HepG2 (cell line): ENCODE results near the gene ABHD4. TPM values are rescaled to one million over a fixed set of nuclear protein-coding genes. Genes with fewer than 3 reads are reported as not detected.

Source experiments
- ATAC-seq: fragments of 200-7000 bp; cut with Tn5 transposase; 3 replicates; pipeline ENCODE4 v1.9.1; 2020; ENCODE audit warnings: mild to moderate bottlenecking, moderate library complexity
- BruUV-seq: library from RNA; stranded (reverse); fragments of 400-500 nt; replicated peaks from 2 replicates; lab custom pipeline; 2021; lab: Mats Ljungman, UMichigan
- CTCF ChIA-PET: fragments of 300-600 bp; formaldehyde crosslinking; extraction: SDS; loops from one replicate; lab custom pipeline; 2021; ENCODE audit warnings: low total read pairs, inconsistent platforms, low intra/inter-chr PET ratio; lab: Yijun Ruan, JAX
- POLR2A ChIA-PET: fragments of 350-600 bp; sonication (Branson Sonifier 250); formaldehyde crosslinking; loops from one replicate; lab custom pipeline; 2020; ENCODE audit warnings: antibody characterized with exemption, inconsistent platforms; lab: Yijun Ruan, JAX
- DNase-seq: peaks from one replicate; pipeline ENCODE4 v3.0.0-alpha.2; 2015; ENCODE audit warnings: low spot score
- FAIRE-seq: peaks from 3 replicates; lab custom pipeline; 2011; peaks lifted over from hg19 to GRCh38; lab: Jason Lieb, UNC
- H2AFZ ChIP-seq: one replicate; pipeline ENCODE4 v1.6.1; 2011; ENCODE audit warnings: low read length, inconsistent platforms
- H3K27ac ChIP-seq: fragments of 300-600 bp; 3 replicates; pipeline ENCODE4 v1.8.0; 2011; ENCODE audit warnings: mixed run types, mild to moderate bottlenecking, mixed read lengths, low read length, inconsistent platforms; ENCODE audit not compliant: insufficient read depth; ENCODE audit errors: extremely low read length
- H3K27me3 ChIP-seq, 2 experiments: fragments of 200-600 bp in 1 of 2; 2 replicates in 1 of 2; 3 replicates in 1 of 2; pipeline versions ENCODE4 v1.6.0 to v1.8.0; 2011; ENCODE audit warnings: low read length in 2 of 2, mild to moderate bottlenecking in 2 of 2, moderate library complexity in 2 of 2, inconsistent platforms in 1 of 2; ENCODE audit not compliant: insufficient read depth in 2 of 2, control insufficient read depth in 1 of 2
- H3K36me3 ChIP-seq, 2 experiments: fragments of 200-600 bp in 1 of 2; replicated peaks in 1 of 2; 2 replicates in 1 of 2; 3 replicates in 1 of 2; pipeline versions ENCODE4 v1.5.1 to v1.8.0; 2011; ENCODE audit warnings: low read length in 2 of 2, inconsistent platforms in 1 of 2; ENCODE audit not compliant: insufficient read depth in 2 of 2, control insufficient read depth in 1 of 2
- H3K4me1 ChIP-seq: 2 replicates; pipeline ENCODE4 v1.5.1; 2012; ENCODE audit warnings: low read length, inconsistent platforms; ENCODE audit not compliant: insufficient read depth
- H3K4me2 ChIP-seq: 2 replicates; pipeline ENCODE4 v1.6.0; 2011; ENCODE audit warnings: low read depth, low read length, inconsistent platforms
- H3K4me3 ChIP-seq, 3 experiments: fragments of 200-600 bp in 1 of 3; sonication (generic), shearing (Covaris generic) in 1 of 3; replicated peaks in 1 of 3; 2 replicates each; pipeline ENCODE4 v1.5.1; 2011 to 2016; ENCODE audit warnings: low read length in 3 of 3, inconsistent platforms in 2 of 3, low read depth in 2 of 3, mild to moderate bottlenecking in 2 of 3, control low read depth in 1 of 3, mixed read lengths in 1 of 3; ENCODE audit not compliant: insufficient read depth in 1 of 3
- H3K79me2 ChIP-seq: one replicate; pipeline ENCODE4 v1.6.1; 2011; ENCODE audit warnings: low read length, inconsistent platforms; ENCODE audit not compliant: insufficient read depth
- H3K9ac ChIP-seq: 2 replicates; pipeline ENCODE4 v1.6.0; 2011; ENCODE audit warnings: mild to moderate bottlenecking, low read depth, low read length, inconsistent platforms; ENCODE audit not compliant: insufficient read depth
- H3K9me3 ChIP-seq: 2 replicates; pipeline ENCODE4 v1.5.1; 2012; ENCODE audit warnings: mild to moderate bottlenecking, low read length
- H4K20me1 ChIP-seq: 2 replicates; pipeline ENCODE4 v1.6.0; 2011; ENCODE audit warnings: inconsistent platforms, mild to moderate bottlenecking, low read length, moderate library complexity; ENCODE audit not compliant: insufficient read depth
- FOSL2 ChIP-seq: sonication (generic); formaldehyde crosslinking; IDR thresholded peaks from 2 replicates; pipeline ENCODE4 v1.4.0; 2020; ENCODE audit warnings: missing genetic modification reagents
- GZF1 ChIP-seq: sonication (generic); formaldehyde crosslinking; IDR thresholded peaks from 2 replicates; pipeline ENCODE4 v1.5.1; 2020; ENCODE audit warnings: mild to moderate bottlenecking, missing genetic modification reagents
- HCFC1 ChIP-seq: fragments of 150-350 bp; IDR thresholded peaks from 2 replicates; pipeline ENCODE4 v1.6.1; 2014; ENCODE audit warnings: low read depth, low read length
- KLF11 ChIP-seq: IDR thresholded peaks from 2 replicates; pipeline ENCODE4 v1.6.1; 2016; ENCODE audit warnings: missing compliant biosample characterization
- NFKBIZ ChIP-seq: IDR thresholded peaks from 2 replicates; pipeline ENCODE4 v1.6.1; 2018; ENCODE audit warnings: missing genetic modification reagents, missing compliant biosample characterization
- PCBP2 ChIP-seq: fragments of 200-400 bp; formaldehyde crosslinking; optimal IDR thresholded peaks from 2 replicates; pipeline ENCODE3; 2018; ENCODE audit warnings: low read length, low read depth; ENCODE audit not compliant: poor library complexity, severe bottlenecking
- REL ChIP-seq: sonication (generic); formaldehyde crosslinking; conservative IDR thresholded peaks from 2 replicates; pipeline ENCODE4 v1.8.0; 2022; ENCODE audit warnings: mild to moderate bottlenecking, missing genetic modification reagents, moderate library complexity
- SMC3 ChIP-seq: IDR thresholded peaks from 2 replicates; pipeline ENCODE4 v1.6.1; 2011; ENCODE audit warnings: low read length, improper control_type of control experiment
- ZNF350 ChIP-seq: sonication (generic); formaldehyde crosslinking; IDR thresholded peaks from 2 replicates; pipeline ENCODE4 v1.4.0; 2020; ENCODE audit warnings: mild to moderate bottlenecking, low read depth, missing genetic modification reagents, borderline replicate concordance
- ZNF446 ChIP-seq: sonication (generic); formaldehyde crosslinking; IDR thresholded peaks from 2 replicates; pipeline ENCODE4 v1.5.0; 2020; ENCODE audit warnings: mild to moderate bottlenecking, missing genetic modification reagents
- ZNF496 ChIP-seq: sonication (generic); formaldehyde crosslinking; IDR thresholded peaks from 2 replicates; pipeline ENCODE4 v1.8.1; 2023; ENCODE audit warnings: mild to moderate bottlenecking, moderate library complexity, missing genetic modification reagents; ENCODE audit not compliant: insufficient replicate concordance
- ZNF83 ChIP-seq: sonication (generic); formaldehyde crosslinking; IDR thresholded peaks from 2 replicates; pipeline ENCODE4 v1.4.0; 2020; ENCODE audit warnings: missing genetic modification reagents, mild to moderate bottlenecking, borderline replicate concordance
- WGBS: methylation state at CpG from one replicate; pipeline ENCODE4 v1.1.6; 2017; ENCODE audit warnings: low lambda C conversion rate; 5-methylcytosine and 5-hydroxymethylcytosine counted together
- in situ Hi-C: cut with HindIII; loops from 2 replicates; pipeline ENCODE4 v1.10.0; 2017; ENCODE audit warnings: low pct_unique_long_range_greater_than_20kb; ENCODE audit not compliant: extremely low pct_ligation_motif_present
- intact Hi-C: fragments of 100-400 bp; cut with micrococcal nuclease; formaldehyde crosslinking; loops from one replicate; pipeline ENCODE4 v1.10.0; 2022; ENCODE audit not compliant: unreplicated experiment
- polyA plus RNA-seq, 8 experiments: library from polyadenylated mRNA; depleted of rRNA in 3 of 8; stranded (reverse) in 7 of 8; unstranded in 1 of 8; fragments of >200 nt; fragmentation: Illumina TruSeq in 4 of 8; extraction: Trizol in 4 of 8; gene quantifications; 2 replicates each; pipeline versions ENCODE4 v1.2.1 to v1.2.3, GENCODE V29; 2011 to 2016; ENCODE audit warnings: low read depth in 4 of 8, missing spikeins in 1 of 8, mixed read lengths in 1 of 8; ENCODE audit not compliant: insufficient read depth in 1 of 8
- total RNA-seq, 5 experiments: library from RNA; depleted of rRNA; stranded (reverse); fragments of >200 nt; fragmentation: Illumina TruSeq; extraction: Trizol; gene quantifications; 2 replicates each; pipeline ENCODE4 v1.2.3, GENCODE V29; 2016; ENCODE audit warnings: low read depth in 1 of 5
- TF ChIP-seq, protein P1 (sequence below): sonication (generic); formaldehyde crosslinking; IDR thresholded peaks from 2 replicates; pipeline ENCODE4 v1.8.1; 2023; ENCODE audit warnings: mild to moderate bottlenecking, missing genetic modification reagents
- TF ChIP-seq, protein P2 (sequence below): sonication (generic); formaldehyde crosslinking; IDR thresholded peaks from 2 replicates; pipeline ENCODE4 v1.4.0; 2020; ENCODE audit warnings: missing genetic modification reagents
- TF ChIP-seq, protein P3 (sequence below): sonication (generic); formaldehyde crosslinking; IDR thresholded peaks from 2 replicates; pipeline ENCODE4 v1.5.1; 2020; ENCODE audit warnings: mild to moderate bottlenecking, missing genetic modification reagents, borderline replicate concordance

Gene ABHD4
- total and polyA plus RNA-seq, 2 of the 13 experiments (the other 11 are each of a cell fraction or from before 2014, with no cell fraction given): 16.1 to 47.5 TPM

DNA sequence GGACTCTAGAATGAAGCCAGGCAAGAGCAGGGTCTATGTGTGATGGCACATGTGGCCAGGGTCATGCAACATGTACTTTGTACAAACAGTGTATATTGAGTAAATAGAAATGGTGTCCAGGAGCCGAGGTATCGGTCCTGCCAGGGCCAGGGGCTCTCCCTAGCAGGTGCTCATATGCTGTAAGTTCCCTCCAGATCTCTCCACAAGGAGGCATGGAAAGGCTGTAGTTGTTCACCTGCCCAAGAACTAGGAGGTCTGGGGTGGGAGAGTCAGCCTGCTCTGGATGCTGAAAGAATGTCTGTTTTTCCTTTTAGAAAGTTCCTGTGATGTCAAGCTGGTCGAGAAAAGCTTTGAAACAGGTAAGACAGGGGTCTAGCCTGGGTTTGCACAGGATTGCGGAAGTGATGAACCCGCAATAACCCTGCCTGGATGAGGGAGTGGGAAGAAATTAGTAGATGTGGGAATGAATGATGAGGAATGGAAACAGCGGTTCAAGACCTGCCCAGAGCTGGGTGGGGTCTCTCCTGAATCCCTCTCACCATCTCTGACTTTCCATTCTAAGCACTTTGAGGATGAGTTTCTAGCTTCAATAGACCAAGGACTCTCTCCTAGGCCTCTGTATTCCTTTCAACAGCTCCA, 48.7 kb upstream of the ABHD4 start (continued):
- TF ChIP-seq, protein P1, sequence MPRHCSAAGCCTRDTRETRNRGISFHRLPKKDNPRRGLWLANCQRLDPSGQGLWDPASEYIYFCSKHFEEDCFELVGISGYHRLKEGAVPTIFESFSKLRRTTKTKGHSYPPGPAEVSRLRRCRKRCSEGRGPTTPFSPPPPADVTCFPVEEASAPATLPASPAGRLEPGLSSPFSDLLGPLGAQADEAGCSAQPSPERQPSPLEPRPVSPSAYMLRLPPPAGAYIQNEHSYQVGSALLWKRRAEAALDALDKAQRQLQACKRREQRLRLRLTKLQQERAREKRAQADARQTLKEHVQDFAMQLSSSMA (CRISPR knock-in tag): 0 out of 2 replicates have a peak, but pooled peaks have one; percentile 26
- TF ChIP-seq FOSL2 (CRISPR knock-in tag): no peak
- TF ChIP-seq ZNF350 (CRISPR knock-in tag): peak; percentile 42; the same call in 1 of the 2 replicates
- TF ChIP-seq REL: no peak
- TF ChIP-seq, protein P2, sequence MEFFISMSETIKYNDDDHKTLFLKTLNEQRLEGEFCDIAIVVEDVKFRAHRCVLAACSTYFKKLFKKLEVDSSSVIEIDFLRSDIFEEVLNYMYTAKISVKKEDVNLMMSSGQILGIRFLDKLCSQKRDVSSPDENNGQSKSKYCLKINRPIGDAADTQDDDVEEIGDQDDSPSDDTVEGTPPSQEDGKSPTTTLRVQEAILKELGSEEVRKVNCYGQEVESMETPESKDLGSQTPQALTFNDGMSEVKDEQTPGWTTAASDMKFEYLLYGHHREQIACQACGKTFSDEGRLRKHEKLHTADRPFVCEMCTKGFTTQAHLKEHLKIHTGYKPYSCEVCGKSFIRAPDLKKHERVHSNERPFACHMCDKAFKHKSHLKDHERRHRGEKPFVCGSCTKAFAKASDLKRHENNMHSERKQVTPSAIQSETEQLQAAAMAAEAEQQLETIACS (CRISPR knock-in tag): no peak
- no peak for TF ChIP-seq SMC3

DNA sequence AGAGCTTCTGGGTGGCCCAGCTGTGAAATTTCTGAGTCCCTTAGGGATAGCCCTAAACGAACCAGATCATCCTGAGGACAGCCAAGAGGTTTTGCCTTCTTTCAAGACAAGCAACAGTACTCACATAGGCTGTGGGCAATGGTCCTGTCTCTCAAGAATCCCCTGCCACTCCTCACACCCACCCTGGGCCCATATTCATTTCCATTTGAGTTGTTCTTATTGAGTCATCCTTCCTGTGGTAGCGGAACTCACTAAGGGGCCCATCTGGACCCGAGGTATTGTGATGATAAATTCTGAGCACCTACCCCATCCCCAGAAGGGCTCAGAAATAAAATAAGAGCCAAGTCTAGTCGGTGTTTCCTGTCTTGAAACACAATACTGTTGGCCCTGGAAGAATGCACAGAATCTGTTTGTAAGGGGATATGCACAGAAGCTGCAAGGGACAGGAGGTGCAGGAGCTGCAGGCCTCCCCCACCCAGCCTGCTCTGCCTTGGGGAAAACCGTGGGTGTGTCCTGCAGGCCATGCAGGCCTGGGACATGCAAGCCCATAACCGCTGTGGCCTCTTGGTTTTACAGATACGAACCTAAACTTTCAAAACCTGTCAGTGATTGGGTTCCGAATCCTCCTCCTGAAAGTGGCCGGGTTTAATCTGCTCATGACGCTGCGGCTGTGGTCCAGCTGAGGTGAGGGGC, 48.0 kb upstream of the ABHD4 start:
- Histone ChIP-seq H3K4me1 (0 out of 2 replicates have a peak, but pooled peaks cover 8% of the 10 kb centered on the region), H4K20me1 (no peaks in the 10 kb centered on the region), H3K36me3 (no peaks in the 10 kb centered on the region), H3K9me3 (no peaks in the 10 kb centered on the region), H3K27ac (no peak overlapping the region), H3K4me2 (no peak overlapping the region), H2AFZ (no peak overlapping the region), H3K4me3 (no peak overlapping the region), H3K79me2 (no peaks in the 10 kb centered on the region), H3K27me3 (peaks cover 11 to 82% of the 10 kb centered on the region in 2 experiments; a peak in 4 of 5 replicates), H3K9ac (no peak overlapping the region)
- ChIA-PET POLR2A (no interaction called here), CTCF (no interaction called here)
- no peak for DNase-seq
- BruUV-seq: no TSS peak
- in situ Hi-C loops: no loop called here
- FAIRE-seq: no peak
- ATAC-seq: no peak
- intact Hi-C loops: no loop called here
- WGBS: 39% methylated on average over 11 of the region's 11 CpGs
- no peak for TF ChIP-seq GZF1 (CRISPR knock-in tag)
- no peak for TF ChIP-seq PCBP2
- TF ChIP-seq KLF11 (CRISPR knock-in tag): no peak
- 0 out of 2 replicates have a peak, but pooled peaks have one; percentile 2 for TF ChIP-seq HCFC1
- no peak for TF ChIP-seq ZNF496 (CRISPR knock-in tag)
- 0 out of 2 replicates have a peak, but pooled peaks have one; percentile 26 for TF ChIP-seq ZNF83 (CRISPR knock-in tag)
- no peak for TF ChIP-seq NFKBIZ
- TF ChIP-seq, protein P3, sequence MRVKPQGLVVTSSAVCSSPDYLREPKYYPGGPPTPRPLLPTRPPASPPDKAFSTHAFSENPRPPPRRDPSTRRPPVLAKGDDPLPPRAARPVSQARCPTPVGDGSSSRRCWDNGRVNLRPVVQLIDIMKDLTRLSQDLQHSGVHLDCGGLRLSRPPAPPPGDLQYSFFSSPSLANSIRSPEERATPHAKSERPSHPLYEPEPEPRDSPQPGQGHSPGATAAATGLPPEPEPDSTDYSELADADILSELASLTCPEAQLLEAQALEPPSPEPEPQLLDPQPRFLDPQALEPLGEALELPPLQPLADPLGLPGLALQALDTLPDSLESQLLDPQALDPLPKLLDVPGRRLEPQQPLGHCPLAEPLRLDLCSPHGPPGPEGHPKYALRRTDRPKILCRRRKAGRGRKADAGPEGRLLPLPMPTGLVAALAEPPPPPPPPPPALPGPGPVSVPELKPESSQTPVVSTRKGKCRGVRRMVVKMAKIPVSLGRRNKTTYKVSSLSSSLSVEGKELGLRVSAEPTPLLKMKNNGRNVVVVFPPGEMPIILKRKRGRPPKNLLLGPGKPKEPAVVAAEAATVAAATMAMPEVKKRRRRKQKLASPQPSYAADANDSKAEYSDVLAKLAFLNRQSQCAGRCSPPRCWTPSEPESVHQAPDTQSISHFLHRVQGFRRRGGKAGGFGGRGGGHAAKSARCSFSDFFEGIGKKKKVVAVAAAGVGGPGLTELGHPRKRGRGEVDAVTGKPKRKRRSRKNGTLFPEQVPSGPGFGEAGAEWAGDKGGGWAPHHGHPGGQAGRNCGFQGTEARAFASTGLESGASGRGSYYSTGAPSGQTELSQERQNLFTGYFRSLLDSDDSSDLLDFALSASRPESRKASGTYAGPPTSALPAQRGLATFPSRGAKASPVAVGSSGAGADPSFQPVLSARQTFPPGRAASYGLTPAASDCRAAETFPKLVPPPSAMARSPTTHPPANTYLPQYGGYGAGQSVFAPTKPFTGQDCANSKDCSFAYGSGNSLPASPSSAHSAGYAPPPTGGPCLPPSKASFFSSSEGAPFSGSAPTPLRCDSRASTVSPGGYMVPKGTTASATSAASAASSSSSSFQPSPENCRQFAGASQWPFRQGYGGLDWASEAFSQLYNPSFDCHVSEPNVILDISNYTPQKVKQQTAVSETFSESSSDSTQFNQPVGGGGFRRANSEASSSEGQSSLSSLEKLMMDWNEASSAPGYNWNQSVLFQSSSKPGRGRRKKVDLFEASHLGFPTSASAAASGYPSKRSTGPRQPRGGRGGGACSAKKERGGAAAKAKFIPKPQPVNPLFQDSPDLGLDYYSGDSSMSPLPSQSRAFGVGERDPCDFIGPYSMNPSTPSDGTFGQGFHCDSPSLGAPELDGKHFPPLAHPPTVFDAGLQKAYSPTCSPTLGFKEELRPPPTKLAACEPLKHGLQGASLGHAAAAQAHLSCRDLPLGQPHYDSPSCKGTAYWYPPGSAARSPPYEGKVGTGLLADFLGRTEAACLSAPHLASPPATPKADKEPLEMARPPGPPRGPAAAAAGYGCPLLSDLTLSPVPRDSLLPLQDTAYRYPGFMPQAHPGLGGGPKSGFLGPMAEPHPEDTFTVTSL (CRISPR knock-in tag): no peak
- 0 out of 2 replicates have a peak, but pooled peaks have one; percentile 3 for TF ChIP-seq ZNF446 (CRISPR knock-in tag)
